ENCODE results near the gene MGAT4C.

DNA sequence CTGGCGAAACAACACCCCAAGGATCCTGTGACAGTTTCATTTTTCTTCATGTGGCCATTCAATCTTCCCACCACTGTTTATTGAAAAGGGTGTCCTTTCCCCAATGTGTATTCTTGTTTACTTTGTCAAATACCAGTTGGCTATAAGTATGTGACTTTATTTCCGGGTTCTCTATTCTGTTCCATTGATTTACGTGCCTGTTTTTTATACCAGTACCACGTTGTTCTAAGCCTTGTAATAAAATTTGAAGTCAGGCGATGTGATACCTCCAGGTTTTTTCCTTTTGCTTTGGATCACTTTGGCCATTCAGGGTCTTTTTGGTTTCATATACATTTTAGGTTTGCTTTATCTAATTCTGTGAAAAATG, 9.1 kb upstream of the MGAT4C start:
- no peak for TF ChIP-seq MYC (IDR thresholded peaks at IDR 0.05; ENCODE audit: low read depth, low read length)
- TF ChIP-seq, protein P1, sequence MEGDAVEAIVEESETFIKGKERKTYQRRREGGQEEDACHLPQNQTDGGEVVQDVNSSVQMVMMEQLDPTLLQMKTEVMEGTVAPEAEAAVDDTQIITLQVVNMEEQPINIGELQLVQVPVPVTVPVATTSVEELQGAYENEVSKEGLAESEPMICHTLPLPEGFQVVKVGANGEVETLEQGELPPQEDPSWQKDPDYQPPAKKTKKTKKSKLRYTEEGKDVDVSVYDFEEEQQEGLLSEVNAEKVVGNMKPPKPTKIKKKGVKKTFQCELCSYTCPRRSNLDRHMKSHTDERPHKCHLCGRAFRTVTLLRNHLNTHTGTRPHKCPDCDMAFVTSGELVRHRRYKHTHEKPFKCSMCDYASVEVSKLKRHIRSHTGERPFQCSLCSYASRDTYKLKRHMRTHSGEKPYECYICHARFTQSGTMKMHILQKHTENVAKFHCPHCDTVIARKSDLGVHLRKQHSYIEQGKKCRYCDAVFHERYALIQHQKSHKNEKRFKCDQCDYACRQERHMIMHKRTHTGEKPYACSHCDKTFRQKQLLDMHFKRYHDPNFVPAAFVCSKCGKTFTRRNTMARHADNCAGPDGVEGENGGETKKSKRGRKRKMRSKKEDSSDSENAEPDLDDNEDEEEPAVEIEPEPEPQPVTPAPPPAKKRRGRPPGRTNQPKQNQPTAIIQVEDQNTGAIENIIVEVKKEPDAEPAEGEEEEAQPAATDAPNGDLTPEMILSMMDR (IDR thresholded peaks at IDR 0.05; ENCODE audit: extremely low read depth in 1 of 2, insufficient read depth in 1 of 2, low read depth in 1 of 2, low read length in 2 of 2) = no peak
- no peak for TF ChIP-seq POLR2AphosphoS5 (IDR thresholded peaks at IDR 0.05; ENCODE audit: insufficient read depth, low read depth, low read length)
- TF ChIP-seq EZH2 (IDR thresholded peaks at IDR 0.05; ENCODE audit: borderline replicate concordance, low read depth, low read length, severe bottlenecking) = no peak
- TF ChIP-seq POLR2A (IDR thresholded peaks at IDR 0.05; ENCODE audit: low read depth, low read length) = no peak

Measured in endothelial cell of umbilical vein (primary cell).